Measurements from ENCODE around the gene DLGAP3.
"Not testable (repeated sequence)": the region's sequence is repeated elsewhere in the genome, so short reads cannot be mapped to it uniquely, and the experiment has no call there.

The DLGAP3 gene

DNA sequence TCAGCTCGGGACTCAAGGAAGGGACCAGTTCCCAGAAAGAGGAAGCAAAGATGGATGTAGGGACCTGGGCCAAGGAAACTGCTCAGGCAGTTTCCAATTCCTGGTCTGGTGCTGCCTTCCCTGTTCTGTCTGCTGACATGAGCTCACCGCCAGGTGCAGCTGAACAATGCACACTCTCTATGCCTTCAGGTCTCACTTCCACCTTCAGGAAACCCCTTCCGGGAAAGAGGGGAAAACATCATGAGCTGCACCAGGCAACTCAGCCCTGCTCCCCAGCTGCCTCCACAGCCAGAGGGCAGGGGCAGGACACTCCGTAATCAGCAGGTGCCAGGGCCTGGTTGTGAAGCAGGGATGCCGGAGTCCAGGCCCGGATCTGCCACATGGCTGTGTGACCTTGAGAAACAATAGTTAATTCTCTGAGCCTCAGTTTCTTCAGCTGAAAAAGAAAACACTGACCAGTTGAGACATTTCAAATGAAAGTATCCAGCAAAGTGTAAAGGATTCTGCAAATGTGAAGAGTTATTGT lies 97.7 kb downstream of the DLGAP3 start:
- FAIRE-seq = no peak
- no peak for TF ChIP-seq POLR2A (IDR thresholded peaks at IDR 0.05; ENCODE audit: low read depth, low read length)
- DNase-seq (ENCODE audit: insufficient read length, low spot score) = no peak

DNA sequence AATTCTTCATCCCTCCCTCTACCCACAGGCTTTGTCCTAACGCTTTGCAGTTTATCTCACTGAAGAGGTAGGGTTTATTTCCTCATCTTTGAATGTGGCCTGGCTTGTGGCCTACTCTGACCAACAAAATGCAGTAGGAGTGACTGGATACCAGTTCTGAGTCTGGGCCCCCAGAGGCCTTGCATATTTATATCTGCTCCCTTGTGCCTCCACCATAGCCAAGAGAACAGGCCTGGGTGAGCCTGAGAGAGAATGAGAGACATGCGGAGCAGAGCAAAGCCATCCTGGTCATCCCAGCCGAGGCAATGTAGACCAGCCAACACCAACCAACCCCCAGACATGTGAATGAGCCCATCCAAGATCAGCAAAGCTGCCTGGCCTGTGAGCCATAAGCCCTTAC lies 100.2 kb downstream of the DLGAP3 start:
- no peak for TF ChIP-seq POLR2A (IDR thresholded peaks at IDR 0.05; ENCODE audit: low read depth, low read length)
- no peak for FAIRE-seq
- DNase-seq (ENCODE audit: insufficient read length, low spot score) = no peak

DNA sequence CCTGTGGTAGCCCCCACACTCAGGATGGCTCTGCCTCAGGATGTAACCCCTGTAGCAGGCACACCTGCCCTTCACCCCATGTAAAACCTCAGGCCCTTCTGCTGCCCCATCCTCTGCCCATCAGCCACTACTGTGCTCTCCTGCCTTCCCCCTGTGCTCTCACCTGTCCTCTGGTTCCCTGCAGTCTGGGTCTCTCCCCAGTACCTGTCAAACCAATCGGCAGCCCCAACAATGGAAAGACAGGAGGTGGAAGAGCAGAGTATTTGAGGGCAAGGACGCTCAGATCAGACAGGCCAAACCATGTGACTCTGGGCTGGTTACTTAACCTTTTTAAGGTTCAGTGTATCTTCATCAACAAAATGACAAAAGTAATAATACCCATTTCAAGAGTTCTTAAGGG lies 100.8 kb downstream of the DLGAP3 start:
- DNase-seq (ENCODE audit: insufficient read length, low spot score) = no peak
- no peak for TF ChIP-seq POLR2A (IDR thresholded peaks at IDR 0.05; ENCODE audit: low read depth, low read length)
- FAIRE-seq = no peak

DNA sequence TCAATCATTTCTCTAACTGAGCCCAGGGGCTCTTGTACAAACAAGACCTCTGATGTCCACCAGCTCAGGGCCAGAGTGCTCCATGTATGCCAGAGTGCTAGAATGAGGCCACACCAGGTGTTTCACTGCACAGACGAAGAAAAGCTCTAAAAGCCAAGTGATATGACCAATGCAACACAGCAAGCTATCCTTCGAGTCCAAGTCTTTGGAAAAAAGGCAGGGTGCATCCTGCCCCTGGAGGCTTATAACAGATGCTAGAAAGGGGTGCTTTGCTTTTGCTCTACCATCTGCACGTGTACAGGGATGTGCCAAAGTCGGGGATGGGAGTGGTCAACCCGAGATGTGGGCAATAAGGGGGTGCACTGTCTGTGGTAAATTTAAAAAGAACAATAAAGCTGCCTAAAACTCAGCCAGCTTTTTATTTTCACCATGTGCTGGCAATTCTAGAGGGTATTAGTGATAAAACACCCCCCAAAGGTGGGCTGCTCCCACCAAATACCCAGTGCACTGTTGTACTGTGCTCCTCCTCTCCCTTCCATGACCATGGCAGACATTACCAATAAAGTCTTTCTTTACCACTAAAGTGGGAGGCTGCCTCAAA lies 102.0 kb downstream of the DLGAP3 start:
- FAIRE-seq (no peak), DNase-seq (ENCODE audit: insufficient read length, low spot score) (no peak)
- no peak for TF ChIP-seq POLR2A (IDR thresholded peaks at IDR 0.05; ENCODE audit: low read depth, low read length)

DNA sequence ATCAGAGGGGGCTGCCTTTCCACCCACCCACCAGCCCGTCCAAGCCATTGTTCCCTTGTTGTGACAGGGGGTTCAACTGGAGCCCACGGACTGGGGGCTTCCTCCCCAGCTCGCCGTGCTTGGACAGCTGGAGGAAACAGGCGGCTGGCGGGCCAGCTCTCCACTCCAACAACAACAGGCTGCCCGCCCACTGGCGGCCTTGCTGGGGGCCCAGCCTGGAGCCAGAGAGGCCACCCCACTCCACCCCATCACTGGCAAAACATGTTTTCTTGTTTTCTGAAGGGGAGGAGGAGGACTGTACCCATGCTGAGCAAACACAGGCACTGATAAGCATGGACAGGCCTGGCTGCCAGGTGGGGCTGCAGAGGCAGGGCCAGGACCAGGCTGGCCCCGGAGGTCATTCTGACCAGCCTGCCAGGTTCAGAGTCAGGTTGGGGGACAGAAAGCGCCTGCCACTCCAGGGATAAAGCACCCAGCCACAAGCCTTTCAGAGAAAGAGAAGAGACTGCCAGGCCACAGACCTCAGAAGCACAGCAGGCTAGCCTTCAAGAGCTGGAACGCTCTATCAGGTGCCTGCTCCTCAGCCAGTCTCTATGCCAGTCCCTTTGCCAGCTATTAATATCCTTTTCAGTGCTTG lies 103.9 kb downstream of the DLGAP3 start:
- no peak for TF ChIP-seq POLR2A (IDR thresholded peaks at IDR 0.05; ENCODE audit: low read depth, low read length)
- no peak for DNase-seq (ENCODE audit: insufficient read length, low spot score)
- no peak for FAIRE-seq

DNA sequence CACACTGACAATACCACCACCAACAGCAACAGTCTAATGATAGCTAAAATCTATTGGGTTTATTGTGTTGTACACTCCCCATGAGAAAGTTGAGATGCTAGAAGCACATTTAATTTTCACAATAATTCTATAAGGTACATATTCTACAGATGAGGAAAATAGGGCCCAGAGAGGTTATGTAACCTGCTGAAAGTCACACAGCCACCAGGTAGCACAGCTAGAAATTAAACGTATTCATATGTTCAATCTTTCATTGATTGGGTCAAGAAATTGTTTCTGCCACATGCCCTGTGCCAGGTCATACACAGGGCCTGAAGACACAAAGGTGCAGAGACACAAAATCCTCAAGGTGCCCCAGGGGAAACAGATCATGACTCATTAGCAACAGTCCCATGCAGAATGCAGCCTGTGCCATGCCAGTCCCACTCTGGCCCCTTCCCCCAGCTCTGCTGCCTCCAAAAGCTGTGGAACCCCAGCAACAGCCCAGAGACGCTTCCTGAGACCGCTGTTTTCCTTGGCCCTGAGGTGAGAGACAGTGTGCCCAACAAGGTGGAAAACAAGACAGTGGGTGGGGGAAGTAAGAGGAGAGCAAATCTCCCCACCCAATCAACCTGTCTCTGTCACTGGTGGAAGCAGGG lies 104.5 kb downstream of the DLGAP3 start:
- no peak for TF ChIP-seq POLR2A (IDR thresholded peaks at IDR 0.05; ENCODE audit: low read depth, low read length)
- FAIRE-seq (no peak), DNase-seq (ENCODE audit: insufficient read length, low spot score) (no peak)

DNA sequence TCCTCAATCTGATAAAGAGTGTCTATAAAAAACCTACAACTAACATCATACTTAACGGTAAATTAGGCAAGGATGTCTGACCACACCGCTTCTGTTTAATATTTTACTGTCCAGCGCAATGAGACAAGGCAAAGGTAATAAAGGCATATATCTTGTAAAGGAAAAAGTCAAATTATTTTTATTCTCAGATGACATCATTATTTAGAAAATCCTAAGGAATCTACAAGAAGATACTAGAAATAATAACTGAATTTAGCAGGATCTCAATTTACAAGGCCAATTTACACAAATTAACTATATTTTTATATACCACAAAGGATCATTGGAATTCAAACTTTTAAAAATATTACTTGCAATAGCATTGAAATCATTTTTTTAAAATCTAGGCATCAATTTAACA lies 107.2 kb downstream of the DLGAP3 start:
- no peak for TF ChIP-seq POLR2A (IDR thresholded peaks at IDR 0.05; ENCODE audit: low read depth, low read length)
- DNase-seq (ENCODE audit: insufficient read length, low spot score) (no peak), FAIRE-seq (no peak)

DNA sequence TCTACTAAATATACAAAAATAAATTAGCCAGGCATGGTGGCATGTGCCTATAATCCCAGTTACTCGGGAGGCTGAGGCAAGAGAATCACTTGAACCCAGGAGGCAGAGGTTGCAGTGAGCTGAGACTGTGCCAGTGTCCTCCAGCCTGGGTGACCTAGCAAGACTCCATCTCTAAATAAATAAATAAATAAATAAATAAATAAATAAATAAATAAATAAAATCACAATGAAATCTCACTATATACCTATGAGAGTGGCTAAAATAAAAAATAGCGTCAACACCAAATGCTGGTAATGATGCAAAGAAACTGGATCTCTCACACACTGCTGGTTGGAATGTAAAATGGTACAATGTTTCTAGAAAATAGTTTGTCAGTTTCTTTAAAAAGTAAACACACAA lies 110.6 kb downstream of the DLGAP3 start:
- not testable (repeated sequence) for FAIRE-seq; DNase-seq (ENCODE audit: insufficient read length, low spot score)

DNA sequence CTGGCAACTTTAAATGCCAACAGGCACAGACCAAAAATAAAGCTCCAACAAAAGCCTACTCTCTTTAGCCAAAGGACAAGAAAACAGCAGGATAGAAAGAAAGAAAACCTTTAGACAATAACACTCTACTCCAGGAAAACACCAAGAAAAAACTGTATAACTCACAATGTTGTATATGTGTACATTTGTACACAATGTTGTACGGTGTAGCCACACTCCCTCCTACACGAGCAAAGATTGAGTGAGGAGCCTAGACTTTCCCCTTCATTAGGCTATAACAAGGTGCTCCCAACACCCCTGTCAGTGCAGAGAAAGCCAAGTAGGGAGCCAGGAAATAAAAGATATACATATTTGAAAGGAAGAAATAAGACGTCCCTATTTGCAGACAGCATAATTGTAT lies 112.7 kb downstream of the DLGAP3 start:
- DNase-seq (ENCODE audit: insufficient read length, low spot score) (no peak), FAIRE-seq (no peak)
- no peak for TF ChIP-seq POLR2A (IDR thresholded peaks at IDR 0.05; ENCODE audit: low read depth, low read length)

DNA sequence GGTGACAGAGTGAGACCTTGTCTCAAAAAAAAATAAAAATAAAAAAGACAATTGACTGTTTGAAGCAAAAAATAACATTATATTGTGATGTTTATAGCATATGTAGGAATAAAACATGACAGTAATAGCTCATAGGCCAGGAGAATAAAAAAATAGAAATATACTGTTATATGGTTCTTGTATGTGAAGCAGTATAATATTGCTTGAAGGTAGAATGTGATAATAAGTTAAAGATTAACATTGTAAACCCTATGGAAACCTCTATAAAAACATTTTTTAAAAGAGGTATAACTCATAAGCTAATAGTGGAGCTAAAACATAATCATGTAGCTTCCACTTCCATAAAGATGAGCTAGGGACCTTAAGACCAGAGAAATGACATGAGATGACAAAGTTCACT lies 113.1 kb downstream of the DLGAP3 start:
- FAIRE-seq = no peak
- no peak for DNase-seq (ENCODE audit: insufficient read length, low spot score)
- no peak for TF ChIP-seq POLR2A (IDR thresholded peaks at IDR 0.05; ENCODE audit: low read depth, low read length)

Measured in H54 (cell line).